ENCODE data around the gene STIMATE.

DNA sequence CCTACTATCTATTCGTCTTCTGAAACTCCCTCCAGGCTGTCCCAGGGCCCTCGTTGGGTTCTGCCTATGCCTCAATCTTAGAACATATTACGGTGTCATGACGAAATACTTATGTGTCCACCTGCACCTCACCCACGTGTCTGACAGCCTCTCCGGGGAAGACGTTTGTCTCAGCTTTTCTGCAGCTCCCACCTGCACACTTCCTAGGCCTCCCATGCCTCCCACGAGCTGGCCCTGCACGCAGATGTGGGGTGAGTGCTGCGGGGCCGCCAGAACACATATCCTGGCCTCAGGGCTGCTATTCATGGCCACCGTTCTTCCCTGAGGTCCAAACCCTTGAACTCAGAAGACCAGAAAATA is 55.4 kb downstream of the STIMATE start:
- TF ChIP-seq, protein P1, sequence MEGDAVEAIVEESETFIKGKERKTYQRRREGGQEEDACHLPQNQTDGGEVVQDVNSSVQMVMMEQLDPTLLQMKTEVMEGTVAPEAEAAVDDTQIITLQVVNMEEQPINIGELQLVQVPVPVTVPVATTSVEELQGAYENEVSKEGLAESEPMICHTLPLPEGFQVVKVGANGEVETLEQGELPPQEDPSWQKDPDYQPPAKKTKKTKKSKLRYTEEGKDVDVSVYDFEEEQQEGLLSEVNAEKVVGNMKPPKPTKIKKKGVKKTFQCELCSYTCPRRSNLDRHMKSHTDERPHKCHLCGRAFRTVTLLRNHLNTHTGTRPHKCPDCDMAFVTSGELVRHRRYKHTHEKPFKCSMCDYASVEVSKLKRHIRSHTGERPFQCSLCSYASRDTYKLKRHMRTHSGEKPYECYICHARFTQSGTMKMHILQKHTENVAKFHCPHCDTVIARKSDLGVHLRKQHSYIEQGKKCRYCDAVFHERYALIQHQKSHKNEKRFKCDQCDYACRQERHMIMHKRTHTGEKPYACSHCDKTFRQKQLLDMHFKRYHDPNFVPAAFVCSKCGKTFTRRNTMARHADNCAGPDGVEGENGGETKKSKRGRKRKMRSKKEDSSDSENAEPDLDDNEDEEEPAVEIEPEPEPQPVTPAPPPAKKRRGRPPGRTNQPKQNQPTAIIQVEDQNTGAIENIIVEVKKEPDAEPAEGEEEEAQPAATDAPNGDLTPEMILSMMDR (conservative IDR thresholded peaks at IDR 0.05; ENCODE audit: low read depth in 2 of 2) = no peak
- TF ChIP-seq EZH2phosphoT487 (IDR thresholded peaks at IDR 0.05; ENCODE audit: unreplicated experiment) = no peak
- TF ChIP-seq, protein P2, sequence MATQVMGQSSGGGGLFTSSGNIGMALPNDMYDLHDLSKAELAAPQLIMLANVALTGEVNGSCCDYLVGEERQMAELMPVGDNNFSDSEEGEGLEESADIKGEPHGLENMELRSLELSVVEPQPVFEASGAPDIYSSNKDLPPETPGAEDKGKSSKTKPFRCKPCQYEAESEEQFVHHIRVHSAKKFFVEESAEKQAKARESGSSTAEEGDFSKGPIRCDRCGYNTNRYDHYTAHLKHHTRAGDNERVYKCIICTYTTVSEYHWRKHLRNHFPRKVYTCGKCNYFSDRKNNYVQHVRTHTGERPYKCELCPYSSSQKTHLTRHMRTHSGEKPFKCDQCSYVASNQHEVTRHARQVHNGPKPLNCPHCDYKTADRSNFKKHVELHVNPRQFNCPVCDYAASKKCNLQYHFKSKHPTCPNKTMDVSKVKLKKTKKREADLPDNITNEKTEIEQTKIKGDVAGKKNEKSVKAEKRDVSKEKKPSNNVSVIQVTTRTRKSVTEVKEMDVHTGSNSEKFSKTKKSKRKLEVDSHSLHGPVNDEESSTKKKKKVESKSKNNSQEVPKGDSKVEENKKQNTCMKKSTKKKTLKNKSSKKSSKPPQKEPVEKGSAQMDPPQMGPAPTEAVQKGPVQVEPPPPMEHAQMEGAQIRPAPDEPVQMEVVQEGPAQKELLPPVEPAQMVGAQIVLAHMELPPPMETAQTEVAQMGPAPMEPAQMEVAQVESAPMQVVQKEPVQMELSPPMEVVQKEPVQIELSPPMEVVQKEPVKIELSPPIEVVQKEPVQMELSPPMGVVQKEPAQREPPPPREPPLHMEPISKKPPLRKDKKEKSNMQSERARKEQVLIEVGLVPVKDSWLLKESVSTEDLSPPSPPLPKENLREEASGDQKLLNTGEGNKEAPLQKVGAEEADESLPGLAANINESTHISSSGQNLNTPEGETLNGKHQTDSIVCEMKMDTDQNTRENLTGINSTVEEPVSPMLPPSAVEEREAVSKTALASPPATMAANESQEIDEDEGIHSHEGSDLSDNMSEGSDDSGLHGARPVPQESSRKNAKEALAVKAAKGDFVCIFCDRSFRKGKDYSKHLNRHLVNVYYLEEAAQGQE (IDR thresholded peaks at IDR 0.05; ENCODE audit: unreplicated experiment) = no peak

All from GM23338 (cell line).